Muscle layer of colon (tissue), 2 donors: ENCODE results near the gene DIO2.

ENCODE experiments used
- H3K27ac ChIP-seq: one replicate; pipeline ENCODE4 v1.7.0; 2013; ENCODE audit warnings: low read depth, mild to moderate bottlenecking, low read length, moderate library complexity
- H3K27me3 ChIP-seq, 2 donors: one replicate each; pipeline ENCODE4 v1.7.0; 2013; ENCODE audit warnings: low read length in 2 of 2, mild to moderate bottlenecking in 2 of 2; ENCODE audit not compliant: insufficient read depth in 2 of 2, control insufficient read depth in 1 of 2
- H3K36me3 ChIP-seq: one replicate; pipeline ENCODE4 v1.7.0; 2013; ENCODE audit warnings: mild to moderate bottlenecking, low read length; ENCODE audit not compliant: insufficient read depth
- H3K4me1 ChIP-seq: one replicate; pipeline ENCODE4 v1.7.0; 2013; ENCODE audit warnings: mild to moderate bottlenecking, low read length; ENCODE audit not compliant: insufficient read depth
- H3K4me3 ChIP-seq, 2 donors: one replicate each; pipeline ENCODE4 v1.7.0; 2013; ENCODE audit warnings: low read length in 2 of 2, low read depth in 1 of 2, mild to moderate bottlenecking in 1 of 2, moderate library complexity in 1 of 2
- H3K9ac ChIP-seq: one replicate; pipeline ENCODE4 v1.7.0; 2013; ENCODE audit warnings: low read length
- H3K9me3 ChIP-seq: one replicate; pipeline ENCODE4 v1.7.0; 2013; ENCODE audit warnings: mild to moderate bottlenecking, low read length
- donor health status: abdominal sarcoma.
- donor health status: Adenocarcinoma of cecum.

The DIO2 gene

GRCh38 chr14:80212023-80212397, 706 bp upstream of the DIO2 start:
- no peak overlapping the region for H3K9ac ChIP-seq

DNA sequence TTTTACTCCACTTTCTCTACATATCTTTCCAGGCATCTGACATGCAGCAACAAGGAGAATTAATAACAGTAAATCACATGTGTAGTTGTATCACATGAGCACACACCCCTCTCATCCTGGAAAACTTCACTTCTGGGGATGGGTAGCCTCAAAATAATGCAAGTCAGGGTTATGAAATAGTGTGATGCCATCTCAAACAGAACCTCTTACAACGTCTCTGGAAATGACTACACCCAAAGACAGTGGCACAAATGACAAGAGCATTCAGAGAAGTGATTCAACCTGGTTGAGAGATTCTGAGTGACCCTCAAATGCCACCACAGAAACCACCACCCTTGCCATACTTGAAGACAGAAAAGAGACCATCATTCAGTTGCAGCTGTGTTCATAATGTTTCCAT, 2.8 kb downstream of the DIO2 start:
- no peak overlapping the region for H3K4me3 ChIP-seq
- H3K27ac ChIP-seq: no peak overlapping the region
- H3K36me3 ChIP-seq: no peaks in the 10 kb centered on the region
- H3K27me3 ChIP-seq: no peaks in the 10 kb centered on the region
- H3K9ac ChIP-seq: no peak overlapping the region
- no peaks in the 10 kb centered on the region for H3K4me1 ChIP-seq
- H3K9me3 ChIP-seq: no peaks in the 10 kb centered on the region

More at GRCh38 chr14:80212023-80212397, 706 bp upstream of the DIO2 start:
- Histone ChIP-seq H3K9me3 (no peaks in the 10 kb centered on the region), H3K36me3 (no peaks in the 10 kb centered on the region), H3K4me3 (peak overlapping the region in 1 of 2 donors; percentile 20), H3K27ac (no peak overlapping the region), H3K27me3 (no peaks in the 10 kb centered on the region), H3K4me1 (no peaks in the 10 kb centered on the region)

DNA sequence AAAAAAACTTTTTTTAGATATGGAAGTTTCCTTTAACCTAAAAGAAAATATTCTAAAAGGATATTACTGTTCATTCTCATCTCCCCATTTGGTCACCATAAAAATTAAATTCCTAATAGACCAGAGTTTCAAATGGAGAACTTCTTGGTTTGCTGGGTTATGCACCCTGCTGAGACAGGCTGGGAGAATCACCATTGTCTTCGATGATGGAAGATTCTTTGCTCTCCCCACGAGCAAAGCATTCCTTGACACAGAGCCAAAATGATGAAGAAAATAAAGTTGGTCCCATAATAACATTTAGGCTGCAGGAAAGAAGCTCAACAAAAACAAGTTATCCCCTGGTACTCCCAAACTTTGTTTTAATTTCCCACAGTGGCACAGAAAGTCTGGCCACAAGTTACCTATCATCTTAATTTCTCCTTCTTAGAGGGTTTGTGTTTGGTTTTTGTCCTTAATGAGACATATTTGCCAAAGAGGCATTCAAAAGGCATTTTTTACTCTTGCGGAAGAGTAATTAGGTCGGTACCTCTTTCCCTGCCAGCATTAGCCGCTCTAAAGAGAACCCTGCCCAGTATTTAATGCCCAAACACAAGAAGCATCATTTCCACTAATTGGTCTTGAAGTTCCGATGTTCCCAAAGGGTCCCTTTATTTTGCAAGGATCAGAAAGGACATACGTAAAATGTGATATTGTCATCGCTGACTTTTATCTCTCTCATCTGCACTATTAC, 4.8 kb downstream of the DIO2 start:
- H3K4me3 ChIP-seq: no peak overlapping the region
- H3K9ac ChIP-seq: no peak overlapping the region
- no peaks in the 10 kb centered on the region for H3K36me3 ChIP-seq
- H3K9me3 ChIP-seq: no peaks in the 10 kb centered on the region
- no peaks in the 10 kb centered on the region for H3K27me3 ChIP-seq
- H3K27ac ChIP-seq: no peak overlapping the region
- H3K4me1 ChIP-seq: no peaks in the 10 kb centered on the region

DNA sequence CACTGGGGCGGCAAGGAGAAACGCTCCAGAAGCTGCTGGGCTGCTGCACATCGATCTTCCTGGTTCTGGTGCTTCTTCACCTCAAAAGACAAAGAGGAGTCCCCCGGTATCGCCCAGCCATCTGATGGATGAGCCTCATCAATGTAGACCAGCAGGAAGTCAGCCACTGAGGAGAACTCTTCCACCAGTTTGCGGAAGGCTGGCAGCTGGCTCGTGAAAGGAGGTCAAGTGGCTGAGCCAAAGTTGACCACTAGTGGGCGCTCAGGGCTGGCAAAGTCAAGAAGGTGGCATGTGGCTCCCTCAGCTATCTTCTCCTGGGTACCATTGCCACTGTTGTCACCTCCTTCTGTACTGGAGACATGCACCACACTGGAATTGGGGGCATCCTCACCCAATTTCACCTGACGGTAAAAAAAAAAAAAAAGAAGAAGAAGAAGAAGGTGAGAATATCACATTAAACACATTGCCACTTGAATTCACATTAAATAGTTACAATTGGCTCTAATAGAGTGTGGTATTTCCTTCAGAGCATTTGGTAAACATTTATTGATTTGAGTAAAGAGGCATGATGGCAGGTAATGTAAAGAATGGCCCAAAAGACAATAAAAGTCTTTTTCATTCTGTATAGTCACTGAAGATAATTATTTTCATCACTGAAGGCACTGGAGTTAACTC, 8.3 kb downstream of the DIO2 start:
- H3K9ac ChIP-seq: no peak overlapping the region
- H3K4me3 ChIP-seq: no peak overlapping the region
- H3K36me3 ChIP-seq: no peaks in the 10 kb centered on the region
- no peaks in the 10 kb centered on the region for H3K4me1 ChIP-seq
- no peaks in the 10 kb centered on the region for H3K27me3 ChIP-seq
- H3K9me3 ChIP-seq: no peaks in the 10 kb centered on the region
- no peak overlapping the region for H3K27ac ChIP-seq

DNA sequence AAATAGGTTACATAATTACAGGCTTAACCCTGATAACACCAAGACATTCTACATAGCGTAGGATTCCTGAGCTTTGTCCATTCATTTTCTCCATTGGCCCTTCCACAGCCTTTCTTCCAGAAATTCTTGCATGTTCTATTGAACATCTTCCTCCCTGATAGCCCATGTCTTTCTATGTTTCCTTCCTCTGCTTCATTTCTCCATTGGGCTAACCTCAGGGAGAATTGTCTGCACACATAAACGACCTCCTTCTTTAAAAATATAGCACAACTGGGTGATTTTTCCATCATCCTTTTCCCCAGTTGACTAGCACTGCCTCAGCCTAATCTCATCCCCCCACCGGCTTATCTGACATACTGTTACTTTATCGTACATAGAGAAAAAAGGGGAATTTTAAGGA, 11.2 kb downstream of the DIO2 start:
- Histone ChIP-seq H3K4me1 (no peaks in the 10 kb centered on the region), H3K9me3 (no peaks in the 10 kb centered on the region), H3K27me3 (no peaks in the 10 kb centered on the region), H3K4me3 (no peak overlapping the region), H3K27ac (no peak overlapping the region), H3K36me3 (no peaks in the 10 kb centered on the region), H3K9ac (no peak overlapping the region)

- Histone ChIP-seq H3K4me3 (no peak overlapping the region), H3K27ac (no peak overlapping the region), H3K27me3 (no peaks in the 10 kb centered on the region), H3K9ac (no peak overlapping the region), H3K9me3 (no peaks in the 10 kb centered on the region), H3K4me1 (no peaks in the 10 kb centered on the region), H3K36me3 (no peaks in the 10 kb centered on the region)
Observed at GRCh38 chr14:80188571-80188970, 22.7 kb downstream of the DIO2 start.

DNA sequence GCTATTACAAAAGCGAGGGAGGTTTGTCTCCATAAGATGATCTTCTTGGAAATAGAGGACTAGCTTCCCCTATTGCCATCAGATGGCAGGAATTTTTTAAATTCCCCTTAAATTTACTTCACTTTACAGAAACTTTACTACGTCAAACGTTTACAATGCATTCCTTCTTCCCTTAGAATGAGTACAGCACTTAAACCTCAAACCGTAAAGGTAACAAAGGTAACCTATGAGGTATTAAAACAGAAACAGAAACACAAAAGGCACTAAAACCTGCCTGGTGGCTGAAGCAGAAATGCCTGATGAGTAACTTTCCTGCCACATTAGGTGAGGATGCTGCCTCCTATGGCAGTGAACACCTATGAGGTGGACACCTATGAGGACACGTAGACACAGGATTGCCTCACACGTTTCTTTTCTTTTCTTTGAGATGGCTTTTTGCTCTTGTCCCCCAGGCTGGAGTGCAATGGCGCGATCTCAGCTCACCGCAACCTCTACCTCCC, 25.0 kb downstream of the DIO2 start:
- Histone ChIP-seq H3K4me1 (no peaks in the 10 kb centered on the region), H3K4me3 (no peak overlapping the region)

DNA sequence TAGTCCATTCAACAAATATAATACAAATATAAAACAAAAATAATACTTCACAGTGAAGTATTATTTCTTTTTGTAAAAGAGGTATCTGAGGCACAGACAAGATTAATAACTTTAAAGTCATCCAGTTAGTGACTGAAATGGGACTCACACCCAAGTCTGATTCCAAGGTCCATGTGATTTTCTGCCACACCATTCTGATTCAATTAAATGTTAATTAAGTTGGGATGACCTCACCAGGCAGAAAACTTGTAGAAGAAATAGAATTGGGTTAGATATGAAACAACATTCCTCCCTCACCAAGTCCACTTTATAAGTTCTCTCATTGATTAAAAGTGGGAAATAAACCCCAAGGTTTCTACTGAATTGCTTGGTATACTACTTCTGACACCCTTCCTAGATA, 34.4 kb downstream of the DIO2 start:
- Histone ChIP-seq H3K36me3 (no peaks in the 10 kb centered on the region), H3K4me3 (no peak overlapping the region), H3K4me1 (no peaks in the 10 kb centered on the region), H3K27ac (no peak overlapping the region), H3K9ac (no peak overlapping the region), H3K27me3 (no peaks in the 10 kb centered on the region), H3K9me3 (no peaks in the 10 kb centered on the region)

More for the DNA sequence above, 25.0 kb downstream of the DIO2 start:
- no peak overlapping the region for H3K27ac ChIP-seq
- no peak overlapping the region for H3K9ac ChIP-seq
- no peaks in the 10 kb centered on the region for H3K9me3 ChIP-seq
- no peaks in the 10 kb centered on the region for H3K27me3 ChIP-seq
- H3K36me3 ChIP-seq: no peaks in the 10 kb centered on the region

GRCh38 chr14:80172375-80173051, 38.8 kb downstream of the DIO2 start:
- H3K9me3 ChIP-seq: no peaks in the 10 kb centered on the region
- no peaks in the 10 kb centered on the region for H3K27me3 ChIP-seq
- H3K9ac ChIP-seq: no peak overlapping the region
- no peaks in the 10 kb centered on the region for H3K36me3 ChIP-seq
- H3K27ac ChIP-seq: no peak overlapping the region
- no peaks in the 10 kb centered on the region for H3K4me1 ChIP-seq
- no peak overlapping the region for H3K4me3 ChIP-seq

GRCh38 chr14:80167793-80168448, 43.4 kb downstream of the DIO2 start:
- Histone ChIP-seq H3K4me1 (no peaks in the 10 kb centered on the region), H3K27ac (no peak overlapping the region), H3K27me3 (no peaks in the 10 kb centered on the region), H3K4me3 (no peak overlapping the region), H3K9ac (no peak overlapping the region), H3K9me3 (no peaks in the 10 kb centered on the region), H3K36me3 (no peaks in the 10 kb centered on the region)

DNA sequence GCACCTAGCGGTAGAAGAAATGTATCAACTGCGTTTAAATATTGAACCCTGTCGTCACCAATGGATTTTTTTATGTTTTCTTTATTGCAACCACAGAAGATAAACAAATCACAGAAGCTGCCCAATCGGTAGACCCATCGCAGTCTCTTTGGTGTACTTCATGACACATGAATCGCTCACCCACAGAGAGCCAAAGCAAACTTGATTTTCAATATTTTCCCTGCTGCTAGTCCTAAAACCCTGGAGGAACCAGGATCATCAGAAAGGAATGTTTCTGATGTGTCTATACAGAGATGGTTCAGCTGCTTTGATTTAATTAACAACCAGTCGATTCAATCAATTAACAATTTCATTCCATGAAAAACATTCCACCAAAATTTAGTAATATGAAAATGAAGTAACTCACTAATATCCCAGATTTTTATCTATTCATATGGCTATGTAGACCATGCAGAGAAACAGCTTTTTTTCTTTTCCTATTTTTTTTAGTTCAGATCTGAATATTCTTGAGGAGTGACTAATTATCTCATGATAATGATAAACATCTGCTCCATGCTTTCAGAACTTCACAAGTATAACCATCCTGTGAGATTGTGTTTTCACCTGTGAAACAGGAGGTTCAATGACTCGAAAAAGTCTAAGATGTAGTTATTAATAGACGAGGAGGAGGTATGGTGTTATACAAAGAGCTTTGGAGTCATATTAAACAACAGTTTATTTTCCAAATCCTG, 46.1 kb downstream of the DIO2 start:
- no peak overlapping the region for H3K4me3 ChIP-seq
- H3K36me3 ChIP-seq: no peaks in the 10 kb centered on the region
- H3K9ac ChIP-seq: no peak overlapping the region
- no peak overlapping the region for H3K27ac ChIP-seq
- no peaks in the 10 kb centered on the region for H3K4me1 ChIP-seq
- no peaks in the 10 kb centered on the region for H3K27me3 ChIP-seq
- H3K9me3 ChIP-seq: no peaks in the 10 kb centered on the region
